Stimulated activated CD8-positive, alpha-beta memory T cell treated with anti-CD3 and anti-CD28 coated beads, Interleukin-12 subunit alpha, Interleukin-12 subunit beta, amount 100 ng/mL, for 24 hours (primary cell): Measurements from ENCODE around the gene CSF1.
"Not testable (repeated sequence)": the region's sequence is repeated elsewhere in the genome, so short reads cannot be mapped to it uniquely, and the experiment has no call there.

Experiments used
- DNase-seq: peaks from one replicate; pipeline ENCODE4 v3.0.0-alpha.2; 2020; ENCODE audit errors: extremely low read depth

Gene CSF1

GRCh38 chr1:109937738-109938137, 27.1 kb downstream of the CSF1 start:
- DNase-seq: no peak

GRCh38 chr1:109938556-109938955, 27.9 kb downstream of the CSF1 start:
- DNase-seq: no peak

- DNase-seq: no peak
Measured at GRCh38 chr1:109942434-109942833, 31.8 kb downstream of the CSF1 start.

- no peak for DNase-seq
Measured at GRCh38 chr1:109944541-109944940, 33.9 kb downstream of the CSF1 start.

GRCh38 chr1:109946511-109946910, 35.9 kb downstream of the CSF1 start:
- DNase-seq: no peak

GRCh38 chr1:109947582-109948284, 37.1 kb downstream of the CSF1 start:
- DNase-seq: no peak

GRCh38 chr1:109948285-109948630, 37.6 kb downstream of the CSF1 start:
- no peak for DNase-seq

- no peak for DNase-seq
Measured at GRCh38 chr1:109950038-109950437, 39.4 kb downstream of the CSF1 start.

GRCh38 chr1:109950509-109950908, 39.9 kb downstream of the CSF1 start:
- DNase-seq: no peak

- not testable (repeated sequence) for DNase-seq
Measured at GRCh38 chr1:109951501-109951900, 40.9 kb downstream of the CSF1 start.

- DNase-seq: no peak
Measured at GRCh38 chr1:109954041-109954512, 43.4 kb downstream of the CSF1 start.

GRCh38 chr1:109959632-109959973, 49.0 kb downstream of the CSF1 start:
- no peak for DNase-seq

- no peak for DNase-seq
Measured at GRCh38 chr1:109959974-109960744, 49.5 kb downstream of the CSF1 start.

- no peak for DNase-seq
Measured at GRCh38 chr1:109960745-109961094, 50.1 kb downstream of the CSF1 start.

GRCh38 chr1:109963864-109964263, 53.2 kb downstream of the CSF1 start:
- DNase-seq: no peak

- no peak for DNase-seq
Measured at GRCh38 chr1:109969146-109969829, 58.6 kb downstream of the CSF1 start.

GRCh38 chr1:109969907-109970306, 59.3 kb downstream of the CSF1 start:
- DNase-seq: no peak

- no peak for DNase-seq
Measured at GRCh38 chr1:109971559-109971958, 60.9 kb downstream of the CSF1 start.

GRCh38 chr1:109974191-109974590, 63.5 kb downstream of the CSF1 start:
- no peak for DNase-seq

- no peak for DNase-seq
Measured at GRCh38 chr1:109975718-109976117, 65.1 kb downstream of the CSF1 start.

- DNase-seq: no peak
Measured at GRCh38 chr1:109976762-109977161, 66.1 kb downstream of the CSF1 start.

GRCh38 chr1:109977225-109977624, 66.6 kb downstream of the CSF1 start:
- DNase-seq: no peak
